ENCODE measurements around the gene BOLA3. TPM values are rescaled to one million over a fixed set of nuclear protein-coding genes. Genes with fewer than 3 reads are reported as not detected.

BOLA3 gene
- total RNA-seq, 1 donor from 2014 or later: 18.8 TPM

DNA sequence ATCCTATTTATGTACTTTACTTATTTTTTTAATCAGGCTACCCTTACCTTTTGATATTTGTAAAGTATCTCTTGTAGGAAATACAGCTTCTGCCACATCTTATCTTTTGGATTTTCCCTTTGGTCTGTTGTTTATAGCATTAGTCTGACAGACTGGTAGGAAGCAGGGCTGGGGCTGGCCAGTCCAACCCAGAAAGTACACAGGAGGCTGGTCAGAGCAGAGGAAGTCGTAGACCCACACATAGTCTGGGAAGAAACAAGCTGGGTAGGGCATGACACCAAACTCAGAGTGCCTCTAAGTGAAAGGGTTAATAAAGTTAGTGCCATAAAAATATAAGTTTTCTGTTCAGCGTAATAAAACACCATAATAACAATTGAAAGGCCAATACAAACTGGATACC is 51.7 kb downstream of the BOLA3 start:
- Mint-ChIP-seq H3K27ac (no peak overlapping the region), H3K9me3 (no peaks in the 10 kb centered on the region), H3K27me3 (no peaks in the 10 kb centered on the region), H3K4me1 (no peaks in the 10 kb centered on the region), H3K4me3 (no peak overlapping the region), H3K36me3 (ENCODE audit: low read depth) (peaks cover 87% of the 10 kb centered on the region)
- ChIA-PET POLR2A (no interaction called here), CTCF (no interaction called here)
- TF ChIP-seq, protein P1, sequence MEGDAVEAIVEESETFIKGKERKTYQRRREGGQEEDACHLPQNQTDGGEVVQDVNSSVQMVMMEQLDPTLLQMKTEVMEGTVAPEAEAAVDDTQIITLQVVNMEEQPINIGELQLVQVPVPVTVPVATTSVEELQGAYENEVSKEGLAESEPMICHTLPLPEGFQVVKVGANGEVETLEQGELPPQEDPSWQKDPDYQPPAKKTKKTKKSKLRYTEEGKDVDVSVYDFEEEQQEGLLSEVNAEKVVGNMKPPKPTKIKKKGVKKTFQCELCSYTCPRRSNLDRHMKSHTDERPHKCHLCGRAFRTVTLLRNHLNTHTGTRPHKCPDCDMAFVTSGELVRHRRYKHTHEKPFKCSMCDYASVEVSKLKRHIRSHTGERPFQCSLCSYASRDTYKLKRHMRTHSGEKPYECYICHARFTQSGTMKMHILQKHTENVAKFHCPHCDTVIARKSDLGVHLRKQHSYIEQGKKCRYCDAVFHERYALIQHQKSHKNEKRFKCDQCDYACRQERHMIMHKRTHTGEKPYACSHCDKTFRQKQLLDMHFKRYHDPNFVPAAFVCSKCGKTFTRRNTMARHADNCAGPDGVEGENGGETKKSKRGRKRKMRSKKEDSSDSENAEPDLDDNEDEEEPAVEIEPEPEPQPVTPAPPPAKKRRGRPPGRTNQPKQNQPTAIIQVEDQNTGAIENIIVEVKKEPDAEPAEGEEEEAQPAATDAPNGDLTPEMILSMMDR (IDR thresholded peaks at IDR 0.05): no peak
- no peak for DNase-seq
- intact Hi-C loops (cut with micrococcal nuclease): no loop called here
- no peak for ATAC-seq (ENCODE audit: low read depth)

DNA sequence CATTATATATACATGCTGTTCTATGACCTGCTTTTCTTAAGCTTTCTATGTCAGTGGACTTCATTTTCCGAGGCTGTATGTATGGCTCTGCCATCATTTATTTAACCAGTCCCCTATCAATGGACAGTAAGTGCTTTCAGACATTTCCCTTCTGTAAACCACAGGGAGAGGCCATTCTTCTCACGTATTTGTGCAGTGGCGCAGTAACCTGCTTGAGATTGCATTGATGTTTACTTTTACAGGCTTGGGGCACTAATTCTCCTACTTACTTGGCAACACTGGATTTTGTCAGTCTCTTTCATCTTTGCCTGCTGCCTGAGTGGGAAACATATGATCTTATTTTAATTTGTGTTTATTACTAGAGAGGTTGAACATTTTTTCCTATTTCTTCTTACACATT is 52.1 kb downstream of the BOLA3 start:
- ChIA-PET CTCF (no interaction called here), POLR2A (no interaction called here)
- Mint-ChIP-seq H3K4me3 (no peak overlapping the region), H3K9me3 (no peaks in the 10 kb centered on the region), H3K27me3 (no peaks in the 10 kb centered on the region), H3K27ac (no peak overlapping the region), H3K4me1 (no peaks in the 10 kb centered on the region), H3K36me3 (ENCODE audit: low read depth) (peaks cover 87% of the 10 kb centered on the region)
- ATAC-seq (ENCODE audit: low read depth): no peak
- DNase-seq: no peak
- TF ChIP-seq, protein P1 (IDR thresholded peaks at IDR 0.05): no peak
- intact Hi-C loops (cut with micrococcal nuclease): no loop called here

DNA sequence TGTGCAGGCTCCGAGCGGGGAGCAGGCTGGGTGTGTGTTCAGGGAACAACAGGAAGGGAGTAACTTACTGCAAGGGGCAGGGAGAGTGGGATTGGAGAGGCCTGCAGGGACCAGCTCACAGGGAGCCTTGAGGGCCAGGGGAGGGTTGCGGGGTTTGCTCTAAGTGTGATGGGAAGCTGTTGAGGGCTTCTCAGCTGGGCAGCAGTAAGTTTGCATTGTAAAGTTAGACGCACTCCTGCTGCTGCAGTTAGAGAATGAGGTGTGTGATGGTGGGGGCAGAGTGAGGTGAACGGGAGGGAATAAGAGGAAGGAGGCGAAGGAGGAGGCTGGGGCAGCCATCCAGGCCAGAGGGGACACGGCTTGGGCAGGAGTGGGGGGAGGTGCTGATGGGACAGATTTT is 53.4 kb downstream of the BOLA3 start:
- no peaks in the 10 kb centered on the region for H3K4me1 Mint-ChIP-seq
- no peak overlapping the region for H3K4me3 Mint-ChIP-seq
- TF ChIP-seq, protein P1 (IDR thresholded peaks at IDR 0.05): no peak
- no peak overlapping the region for H3K27ac Mint-ChIP-seq
- no peaks in the 10 kb centered on the region for H3K9me3 Mint-ChIP-seq
- ChIA-PET CTCF (no interaction called here), POLR2A (no interaction called here)
- intact Hi-C loops (cut with micrococcal nuclease): no loop called here
- ATAC-seq (ENCODE audit: low read depth): no peak
- H3K36me3 Mint-ChIP-seq (ENCODE audit: low read depth): peaks cover 87% of the 10 kb centered on the region
- H3K27me3 Mint-ChIP-seq: no peaks in the 10 kb centered on the region
- DNase-seq: no peak

DNA sequence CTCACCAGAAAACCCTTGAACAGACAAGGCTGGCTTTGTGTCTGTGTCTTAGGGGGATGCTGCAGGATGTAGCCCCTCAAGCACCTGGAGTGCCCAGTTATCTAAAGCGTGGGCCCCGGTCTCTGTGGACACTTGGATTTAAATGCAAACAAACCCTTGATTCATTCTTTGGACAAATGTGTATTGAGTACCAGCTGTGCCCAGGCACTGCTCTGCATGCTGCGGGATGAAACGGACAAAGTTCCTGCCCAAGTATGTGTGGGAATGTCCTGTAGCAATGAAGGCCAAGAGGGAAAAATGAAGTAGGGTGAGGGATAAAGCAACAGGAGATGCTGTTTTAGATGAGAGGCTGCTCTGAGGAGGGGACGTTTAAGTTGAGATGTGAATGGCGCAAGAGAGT is 53.9 kb downstream of the BOLA3 start:
- Mint-ChIP-seq H3K36me3 (ENCODE audit: low read depth) (peaks cover 86% of the 10 kb centered on the region), H3K4me3 (no peak overlapping the region), H3K27me3 (no peaks in the 10 kb centered on the region), H3K9me3 (no peaks in the 10 kb centered on the region), H3K27ac (no peak overlapping the region), H3K4me1 (no peaks in the 10 kb centered on the region)
- DNase-seq: no peak
- TF ChIP-seq, protein P1 (IDR thresholded peaks at IDR 0.05): no peak
- POLR2A ChIA-PET: no interaction called here
- CTCF ChIA-PET: no interaction called here
- intact Hi-C loops (cut with micrococcal nuclease): no loop called here
- no peak for ATAC-seq (ENCODE audit: low read depth)

DNA sequence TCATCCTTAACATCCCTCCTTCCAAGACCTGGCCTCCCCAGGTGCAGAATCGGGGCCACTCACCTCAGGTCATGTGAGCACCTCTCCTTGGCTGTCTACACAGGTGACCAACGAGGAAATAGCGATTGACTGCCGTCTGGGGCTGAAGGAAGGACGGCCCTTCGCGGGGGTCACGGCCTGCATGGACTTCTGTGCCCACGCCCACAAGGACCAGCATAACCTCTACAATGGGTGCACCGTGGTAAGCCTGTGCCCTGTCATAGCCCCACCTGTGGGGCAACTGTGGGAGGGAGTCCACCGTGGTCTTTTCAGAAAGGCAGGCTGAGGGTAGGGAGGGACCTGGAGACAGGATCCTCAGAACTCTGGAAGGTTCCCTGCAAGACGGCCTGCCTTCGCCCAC is 54.3 kb downstream of the BOLA3 start:
- no peak overlapping the region for H3K27ac Mint-ChIP-seq
- no peak overlapping the region for H3K4me3 Mint-ChIP-seq
- no peaks in the 10 kb centered on the region for H3K9me3 Mint-ChIP-seq
- no peaks in the 10 kb centered on the region for H3K4me1 Mint-ChIP-seq
- ChIA-PET POLR2A (no interaction called here), CTCF (no interaction called here)
- ATAC-seq (ENCODE audit: low read depth) (no peak), DNase-seq (no peak)
- TF ChIP-seq, protein P1 (IDR thresholded peaks at IDR 0.05): no peak
- intact Hi-C loops (cut with micrococcal nuclease): no loop called here
- peaks cover 86% of the 10 kb centered on the region for H3K36me3 Mint-ChIP-seq (ENCODE audit: low read depth)
- H3K27me3 Mint-ChIP-seq: no peaks in the 10 kb centered on the region

All from activated B cell treated with CpG ODN at 0.5 μM for 24 hours (primary cell).